Liver (tissue), 9 donors: ENCODE data around the gene MAP2K6. TPM values are rescaled to one million over a fixed set of nuclear protein-coding genes. Genes with fewer than 3 reads are reported as not detected.

ENCODE experiments used
- DNase-seq: peaks from one replicate; pipeline ENCODE4 v3.0.0-alpha.2; 2017; ENCODE audit warnings: low spot score
- H3K27ac ChIP-seq, 2 donors: one replicate each; pipeline ENCODE4 v1.7.0; 2013; ENCODE audit warnings: inconsistent platforms in 2 of 2, low read length in 2 of 2, control low read depth in 1 of 2, low read depth in 1 of 2, mild to moderate bottlenecking in 1 of 2
- H3K27me3 ChIP-seq, 4 donors: one replicate each; pipeline versions ENCODE4 v1.6.1 to v1.7.0; 2013; ENCODE audit warnings: low read length in 3 of 4, inconsistent platforms in 1 of 4, mild to moderate bottlenecking in 1 of 4, moderate library complexity in 1 of 4; ENCODE audit not compliant: control insufficient read depth in 4 of 4, insufficient read depth in 4 of 4
- H3K36me3 ChIP-seq, 4 donors: one replicate each; pipeline versions ENCODE4 v1.6.1 to v1.7.0; 2013; ENCODE audit warnings: low read length in 3 of 4, mild to moderate bottlenecking in 3 of 4, low read depth in 1 of 4, moderate library complexity in 1 of 4; ENCODE audit not compliant: control insufficient read depth in 4 of 4, insufficient read depth in 3 of 4
- H3K4me1 ChIP-seq, 4 donors: one replicate each; pipeline versions ENCODE4 v1.6.1 to v1.7.0; 2013; ENCODE audit warnings: low read length in 3 of 4, mild to moderate bottlenecking in 3 of 4, moderate library complexity in 1 of 4; ENCODE audit not compliant: control insufficient read depth in 4 of 4, insufficient read depth in 4 of 4
- H3K4me3 ChIP-seq, 3 donors: one replicate each; pipeline versions ENCODE4 v1.6.1 to v1.7.0; 2013; ENCODE audit warnings: low read length in 3 of 3, control low read depth in 1 of 3, low read depth in 1 of 3, mild to moderate bottlenecking in 1 of 3
- H3K9ac ChIP-seq, 2 donors: one replicate each; pipeline ENCODE4 v1.7.0; 2013; ENCODE audit warnings: low read length in 2 of 2, mild to moderate bottlenecking in 2 of 2, moderate library complexity in 2 of 2, control low read depth in 1 of 2, low read depth in 1 of 2
- H3K9me3 ChIP-seq, 4 donors: one replicate each; pipeline versions ENCODE4 v1.6.1 to v1.7.0; 2013; ENCODE audit warnings: low read length in 3 of 4; ENCODE audit not compliant: control insufficient read depth in 4 of 4
- EGR1 ChIP-seq, 2 donors: IDR thresholded peaks; 2 replicates each; pipeline ENCODE4 v1.6.1; 2016 to 2018; ENCODE audit warnings: antibody characterized with exemption in 2 of 2, low read depth in 2 of 2
- FOXA1 ChIP-seq: IDR thresholded peaks from 2 replicates; pipeline ENCODE4 v1.6.1; 2016; ENCODE audit warnings: antibody characterized with exemption
- FOXA2 ChIP-seq: IDR thresholded peaks from 2 replicates; pipeline ENCODE4 v1.6.1; 2016; ENCODE audit warnings: antibody characterized with exemption
- GABPA ChIP-seq, 2 donors: IDR thresholded peaks in 1 of 2; conservative IDR thresholded peaks in 1 of 2; 2 replicates each; pipeline ENCODE4 v1.6.1; 2016; ENCODE audit warnings: antibody characterized with exemption in 2 of 2, mild to moderate bottlenecking in 1 of 2, moderate library complexity in 1 of 2
- HNF4A ChIP-seq, 2 donors: conservative IDR thresholded peaks; 2 replicates each; pipeline ENCODE4 v1.6.1; 2016; ENCODE audit warnings: antibody characterized with exemption in 2 of 2, mild to moderate bottlenecking in 2 of 2
- HNF4G ChIP-seq: IDR thresholded peaks from 2 replicates; pipeline ENCODE4 v1.6.1; 2016; ENCODE audit warnings: antibody characterized with exemption
- JUND ChIP-seq, 2 donors: IDR thresholded peaks; 2 replicates each; pipeline ENCODE4 v1.6.1; 2016; ENCODE audit warnings: antibody characterized with exemption in 2 of 2
- NR2F2 ChIP-seq: IDR thresholded peaks from 2 replicates; pipeline ENCODE4 v1.6.1; 2016; ENCODE audit warnings: antibody characterized with exemption
- RAD21 ChIP-seq, 2 donors: IDR thresholded peaks; 2 replicates each; pipeline ENCODE4 v1.6.1; 2016; ENCODE audit warnings: antibody characterized with exemption in 2 of 2, mild to moderate bottlenecking in 2 of 2
- RXRA ChIP-seq, 2 donors: IDR thresholded peaks; 2 replicates each; pipeline ENCODE4 v1.6.1; 2017 to 2018; ENCODE audit warnings: antibody characterized with exemption in 2 of 2, mild to moderate bottlenecking in 1 of 2
- SP1 ChIP-seq: IDR thresholded peaks from 2 replicates; pipeline ENCODE4 v1.6.1; 2018; ENCODE audit warnings: antibody characterized with exemption, mild to moderate bottlenecking
- TAF1 ChIP-seq: conservative IDR thresholded peaks from 2 replicates; pipeline ENCODE4 v1.6.1; 2016; ENCODE audit warnings: antibody characterized with exemption, mild to moderate bottlenecking
- YY1 ChIP-seq: IDR thresholded peaks from 2 replicates; pipeline ENCODE4 v1.6.1; 2016; ENCODE audit warnings: antibody characterized with exemption, mild to moderate bottlenecking
- WGBS: extraction: QIAGEN DNeasy Blood & Tissue Kit; methylation state at CpG from one replicate; pipeline ENCODE4 v1.1.7; 2013; 5-methylcytosine and 5-hydroxymethylcytosine counted together
- polyA plus RNA-seq, 2 donors: library from polyadenylated mRNA; stranded (reverse) in 1 of 2; unstranded in 1 of 2; fragments of 200-250 nt in 1 of 2; fragments of >200 nt in 1 of 2; fragmentation: Nextera tagmentation in 1 of 2; extraction: Ambion mirVana in 1 of 2; gene quantifications; one replicate each; pipeline versions ENCODE4 v1.2.1 to v1.2.3, GENCODE V29; 2013 to 2015
- total RNA-seq, 2 donors: library from RNA; depleted of rRNA; stranded (reverse); fragments of >200 nt; gene quantifications; one replicate each; pipeline ENCODE4 v1.2.3, GENCODE V29; 2014
- TF ChIP-seq, protein P1 (sequence below): IDR thresholded peaks from 2 replicates; pipeline ENCODE4 v1.6.1; 2016; ENCODE audit warnings: antibody characterized with exemption
- TF ChIP-seq, protein P2 (sequence below): fragments of 150-350 bp; IDR thresholded peaks from 2 replicates; pipeline ENCODE4 v1.5.1; 2017; ENCODE audit warnings: improper control_type of control experiment, low read depth, low read length; ENCODE audit not compliant: missing input control
- TF ChIP-seq, protein P3 (sequence below): IDR thresholded peaks from 2 replicates; pipeline ENCODE4 v1.6.1; 2016; ENCODE audit warnings: antibody characterized with exemption
- TF ChIP-seq, protein P4 (sequence below): IDR thresholded peaks from 2 replicates; pipeline ENCODE4 v1.6.1; 2016; ENCODE audit warnings: antibody characterized with exemption, mild to moderate bottlenecking
- donor health status: healthy.
- donor health status: healthy.
- donor health status: healthy.
- donor health status: healthy.
- donor health status: healthy.

The MAP2K6 gene
- total and polyA plus RNA-seq, 4 donors, result 0.31 to 5.4 (median 2.6) TPM

DNA sequence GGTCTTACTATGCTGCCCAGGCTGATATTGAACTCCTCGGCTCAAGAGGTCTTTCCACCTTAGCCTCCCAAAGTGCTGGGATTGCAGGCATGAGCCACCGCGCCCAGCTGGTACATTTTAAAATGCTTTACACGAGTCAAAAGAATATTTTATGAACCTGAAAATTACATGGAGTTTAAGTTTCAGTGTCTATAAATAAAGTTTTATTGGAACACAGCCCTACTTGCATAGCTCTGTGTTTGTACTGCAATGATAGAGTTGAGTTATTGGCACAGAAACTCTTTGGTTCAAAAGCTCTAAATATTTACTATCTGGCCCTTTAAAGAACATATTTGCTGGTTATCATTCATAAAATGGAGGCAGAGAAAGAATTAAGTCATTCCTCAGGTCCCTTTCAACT, 24.3 kb downstream of the MAP2K6 start:
- 93% methylated on average over 4 of the region's 4 CpGs for WGBS
- TF ChIP-seq HNF4A (conservative IDR thresholded peaks at IDR 0.05), result no peak
- DNase-seq, result no peak

DNA sequence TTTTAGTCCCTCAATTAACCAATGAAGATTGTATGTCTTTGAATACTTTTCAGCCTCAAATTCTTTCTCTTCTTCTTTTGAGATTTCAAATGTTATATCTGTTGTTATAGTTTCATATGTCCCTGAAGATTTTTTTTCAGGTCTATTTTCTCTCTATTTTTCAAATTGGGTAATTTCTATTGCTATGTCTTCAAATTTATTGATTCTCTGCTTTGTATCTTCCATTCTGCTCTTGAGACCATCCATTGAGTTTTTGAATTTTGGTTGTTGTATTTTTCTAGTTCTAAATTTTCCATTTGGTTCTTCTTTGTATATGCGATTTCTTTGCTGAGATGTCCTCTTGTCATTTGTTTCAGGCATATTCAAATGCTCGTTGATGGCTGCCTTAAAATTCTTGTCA, 26.7 kb downstream of the MAP2K6 start:
- Histone ChIP-seq H3K36me3 (no peaks in the 10 kb centered on the region), H3K4me1 (no peaks in the 10 kb centered on the region), H3K9me3 (no peaks in the 10 kb centered on the region), H3K4me3 (no peak overlapping the region), H3K27me3 (no peaks in the 10 kb centered on the region), H3K9ac (no peak overlapping the region), H3K27ac (no peak overlapping the region)
- no peak for DNase-seq
- TF ChIP-seq SP1 (no peak), NR2F2 (no peak), FOXA1 (no peak), HNF4A (conservative IDR thresholded peaks at IDR 0.05) (no peak), JUND (IDR thresholded peaks at IDR 0.05) (no peak)
- TF ChIP-seq, protein P1, sequence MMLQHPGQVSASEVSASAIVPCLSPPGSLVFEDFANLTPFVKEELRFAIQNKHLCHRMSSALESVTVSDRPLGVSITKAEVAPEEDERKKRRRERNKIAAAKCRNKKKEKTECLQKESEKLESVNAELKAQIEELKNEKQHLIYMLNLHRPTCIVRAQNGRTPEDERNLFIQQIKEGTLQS, result no peak
- TF ChIP-seq, protein P2, sequence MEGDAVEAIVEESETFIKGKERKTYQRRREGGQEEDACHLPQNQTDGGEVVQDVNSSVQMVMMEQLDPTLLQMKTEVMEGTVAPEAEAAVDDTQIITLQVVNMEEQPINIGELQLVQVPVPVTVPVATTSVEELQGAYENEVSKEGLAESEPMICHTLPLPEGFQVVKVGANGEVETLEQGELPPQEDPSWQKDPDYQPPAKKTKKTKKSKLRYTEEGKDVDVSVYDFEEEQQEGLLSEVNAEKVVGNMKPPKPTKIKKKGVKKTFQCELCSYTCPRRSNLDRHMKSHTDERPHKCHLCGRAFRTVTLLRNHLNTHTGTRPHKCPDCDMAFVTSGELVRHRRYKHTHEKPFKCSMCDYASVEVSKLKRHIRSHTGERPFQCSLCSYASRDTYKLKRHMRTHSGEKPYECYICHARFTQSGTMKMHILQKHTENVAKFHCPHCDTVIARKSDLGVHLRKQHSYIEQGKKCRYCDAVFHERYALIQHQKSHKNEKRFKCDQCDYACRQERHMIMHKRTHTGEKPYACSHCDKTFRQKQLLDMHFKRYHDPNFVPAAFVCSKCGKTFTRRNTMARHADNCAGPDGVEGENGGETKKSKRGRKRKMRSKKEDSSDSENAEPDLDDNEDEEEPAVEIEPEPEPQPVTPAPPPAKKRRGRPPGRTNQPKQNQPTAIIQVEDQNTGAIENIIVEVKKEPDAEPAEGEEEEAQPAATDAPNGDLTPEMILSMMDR, result no peak
- TF ChIP-seq, protein P3, sequence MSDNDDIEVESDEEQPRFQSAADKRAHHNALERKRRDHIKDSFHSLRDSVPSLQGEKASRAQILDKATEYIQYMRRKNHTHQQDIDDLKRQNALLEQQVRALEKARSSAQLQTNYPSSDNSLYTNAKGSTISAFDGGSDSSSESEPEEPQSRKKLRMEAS, result no peak
- WGBS, result 96% methylated on average over 2 of the region's 2 CpGs

More for the DNA sequence above, 24.3 kb downstream of the MAP2K6 start:
- Histone ChIP-seq H3K4me3 (no peak overlapping the region), H3K27me3 (no peaks in the 10 kb centered on the region), H3K27ac (no peak overlapping the region), H3K4me1 (no peaks in the 10 kb centered on the region), H3K9me3 (no peaks in the 10 kb centered on the region), H3K36me3 (no peaks in the 10 kb centered on the region), H3K9ac (no peak overlapping the region)

DNA sequence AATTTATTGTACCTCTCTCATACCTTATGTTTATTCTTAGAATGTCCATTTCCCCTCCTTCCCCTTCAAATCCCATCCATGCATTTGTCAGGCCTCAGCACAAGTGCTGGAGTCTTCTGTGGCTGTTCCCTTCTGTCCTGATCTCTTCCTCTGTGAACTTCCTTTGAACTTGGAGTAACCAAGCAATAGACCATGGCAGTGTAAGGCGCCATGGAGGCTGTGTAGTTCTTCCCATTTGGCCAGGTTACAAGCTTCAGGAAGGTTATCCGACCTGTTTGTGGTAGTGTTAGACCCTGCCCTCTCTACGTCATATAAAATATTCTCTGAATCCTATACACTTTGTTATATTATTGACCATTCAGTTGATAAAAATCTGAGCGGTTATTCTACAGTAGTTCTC, 28.6 kb downstream of the MAP2K6 start:
- Histone ChIP-seq H3K9ac (no peak overlapping the region), H3K9me3 (no peaks in the 10 kb centered on the region), H3K4me3 (no peak overlapping the region), H3K27me3 (no peaks in the 10 kb centered on the region), H3K36me3 (no peaks in the 10 kb centered on the region), H3K27ac (no peak overlapping the region), H3K4me1 (peaks cover 0 to under 1% (median 0%) of the 10 kb centered on the region in 4 donors)
- no peak for DNase-seq
- 84% methylated on average over 4 of the region's 4 CpGs for WGBS
- TF ChIP-seq FOXA1, result no peak
- no peak for TF ChIP-seq HNF4A (conservative IDR thresholded peaks at IDR 0.05)
- no peak for TF ChIP-seq YY1
- TF ChIP-seq HNF4G, result no peak
- TF ChIP-seq JUND (IDR thresholded peaks at IDR 0.05), result no peak
- no peak for TF ChIP-seq RAD21 (IDR thresholded peaks at IDR 0.05)
- TF ChIP-seq, protein P2, result no peak
- no peak for TF ChIP-seq FOXA2
- no peak for TF ChIP-seq EGR1 (IDR thresholded peaks at IDR 0.05; ENCODE audit: low read depth in 2 of 2)
- TF ChIP-seq RXRA (IDR thresholded peaks at IDR 0.05), result no peak
- TF ChIP-seq TAF1, result no peak
- TF ChIP-seq GABPA (IDR thresholded peaks at IDR 0.05 in 1 of 2, conservative IDR thresholded peaks at IDR 0.05 in 1 of 2), result no peak
- TF ChIP-seq, protein P1, result no peak
- TF ChIP-seq NR2F2, result no peak
- TF ChIP-seq, protein P3, result no peak
- TF ChIP-seq, protein P4, sequence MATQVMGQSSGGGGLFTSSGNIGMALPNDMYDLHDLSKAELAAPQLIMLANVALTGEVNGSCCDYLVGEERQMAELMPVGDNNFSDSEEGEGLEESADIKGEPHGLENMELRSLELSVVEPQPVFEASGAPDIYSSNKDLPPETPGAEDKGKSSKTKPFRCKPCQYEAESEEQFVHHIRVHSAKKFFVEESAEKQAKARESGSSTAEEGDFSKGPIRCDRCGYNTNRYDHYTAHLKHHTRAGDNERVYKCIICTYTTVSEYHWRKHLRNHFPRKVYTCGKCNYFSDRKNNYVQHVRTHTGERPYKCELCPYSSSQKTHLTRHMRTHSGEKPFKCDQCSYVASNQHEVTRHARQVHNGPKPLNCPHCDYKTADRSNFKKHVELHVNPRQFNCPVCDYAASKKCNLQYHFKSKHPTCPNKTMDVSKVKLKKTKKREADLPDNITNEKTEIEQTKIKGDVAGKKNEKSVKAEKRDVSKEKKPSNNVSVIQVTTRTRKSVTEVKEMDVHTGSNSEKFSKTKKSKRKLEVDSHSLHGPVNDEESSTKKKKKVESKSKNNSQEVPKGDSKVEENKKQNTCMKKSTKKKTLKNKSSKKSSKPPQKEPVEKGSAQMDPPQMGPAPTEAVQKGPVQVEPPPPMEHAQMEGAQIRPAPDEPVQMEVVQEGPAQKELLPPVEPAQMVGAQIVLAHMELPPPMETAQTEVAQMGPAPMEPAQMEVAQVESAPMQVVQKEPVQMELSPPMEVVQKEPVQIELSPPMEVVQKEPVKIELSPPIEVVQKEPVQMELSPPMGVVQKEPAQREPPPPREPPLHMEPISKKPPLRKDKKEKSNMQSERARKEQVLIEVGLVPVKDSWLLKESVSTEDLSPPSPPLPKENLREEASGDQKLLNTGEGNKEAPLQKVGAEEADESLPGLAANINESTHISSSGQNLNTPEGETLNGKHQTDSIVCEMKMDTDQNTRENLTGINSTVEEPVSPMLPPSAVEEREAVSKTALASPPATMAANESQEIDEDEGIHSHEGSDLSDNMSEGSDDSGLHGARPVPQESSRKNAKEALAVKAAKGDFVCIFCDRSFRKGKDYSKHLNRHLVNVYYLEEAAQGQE, result no peak
